ENCODE results near the gene SNAP91.

DNA sequence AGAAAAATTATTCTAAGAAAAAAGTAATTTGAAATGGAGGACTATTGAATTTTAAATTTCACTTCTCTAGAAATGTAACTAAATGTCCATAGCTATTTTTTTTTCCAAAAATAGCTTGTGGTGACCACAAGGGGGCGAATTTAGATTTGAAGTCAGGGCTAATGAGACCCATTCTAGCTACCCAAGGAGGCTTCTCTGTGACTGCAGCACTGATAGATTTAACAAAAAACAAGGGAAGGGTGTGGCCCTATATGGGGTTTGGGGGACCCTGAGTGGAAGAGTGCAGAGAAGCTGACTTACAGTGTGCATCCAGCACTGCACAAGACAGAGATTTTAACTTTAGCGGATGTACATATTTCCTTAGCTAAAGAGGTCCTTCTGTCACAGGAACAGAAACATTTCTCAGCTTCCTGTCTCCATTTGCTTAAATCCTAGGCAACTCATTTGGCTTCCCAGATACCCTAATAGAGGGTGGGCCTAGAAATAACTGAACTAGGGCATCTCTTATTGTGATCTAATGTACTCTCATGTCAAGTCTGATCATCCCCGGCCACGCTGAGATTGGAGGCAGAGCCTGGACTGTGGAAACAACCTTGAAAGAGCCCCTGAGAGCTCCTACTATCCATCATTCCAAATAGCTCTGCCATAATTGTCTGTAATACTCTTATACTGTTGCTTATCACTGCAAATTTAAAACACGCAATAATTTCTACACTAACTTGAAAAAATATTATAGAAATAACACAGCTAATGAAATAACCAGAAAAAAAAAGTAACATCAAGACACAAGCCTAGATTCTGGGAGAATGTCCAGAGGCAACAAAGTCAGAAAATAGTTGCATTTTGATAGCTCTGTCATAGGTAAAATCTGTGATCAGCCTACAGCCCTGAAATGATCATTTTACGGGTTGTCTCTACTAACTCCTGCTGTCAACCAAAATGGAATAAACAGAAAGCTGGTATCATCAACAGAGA, 93.6 kb downstream of the SNAP91 start:
- TF ChIP-seq, protein P1, sequence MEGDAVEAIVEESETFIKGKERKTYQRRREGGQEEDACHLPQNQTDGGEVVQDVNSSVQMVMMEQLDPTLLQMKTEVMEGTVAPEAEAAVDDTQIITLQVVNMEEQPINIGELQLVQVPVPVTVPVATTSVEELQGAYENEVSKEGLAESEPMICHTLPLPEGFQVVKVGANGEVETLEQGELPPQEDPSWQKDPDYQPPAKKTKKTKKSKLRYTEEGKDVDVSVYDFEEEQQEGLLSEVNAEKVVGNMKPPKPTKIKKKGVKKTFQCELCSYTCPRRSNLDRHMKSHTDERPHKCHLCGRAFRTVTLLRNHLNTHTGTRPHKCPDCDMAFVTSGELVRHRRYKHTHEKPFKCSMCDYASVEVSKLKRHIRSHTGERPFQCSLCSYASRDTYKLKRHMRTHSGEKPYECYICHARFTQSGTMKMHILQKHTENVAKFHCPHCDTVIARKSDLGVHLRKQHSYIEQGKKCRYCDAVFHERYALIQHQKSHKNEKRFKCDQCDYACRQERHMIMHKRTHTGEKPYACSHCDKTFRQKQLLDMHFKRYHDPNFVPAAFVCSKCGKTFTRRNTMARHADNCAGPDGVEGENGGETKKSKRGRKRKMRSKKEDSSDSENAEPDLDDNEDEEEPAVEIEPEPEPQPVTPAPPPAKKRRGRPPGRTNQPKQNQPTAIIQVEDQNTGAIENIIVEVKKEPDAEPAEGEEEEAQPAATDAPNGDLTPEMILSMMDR (conservative IDR thresholded peaks at IDR 0.05), result peak; percentile 71
- no peak for TF ChIP-seq ZFX (IDR thresholded peaks at IDR 0.05)

Data from C4-2B (cell line).